Aorta (tissue), 4 donors: ENCODE measurements around the gene RFXANK. TPM values are rescaled to one million over a fixed set of nuclear protein-coding genes. Genes with fewer than 3 reads are reported as not detected.

Experiments used
- polyA plus RNA-seq, 2 donors: library from polyadenylated mRNA; stranded (reverse); fragments of 200-250 nt; gene quantifications; one replicate each; pipeline ENCODE4 v1.2.3, GENCODE V29; 2013
- total RNA-seq, 2 donors: library from RNA; stranded (reverse); fragmentation: NEBNext Ultra II Directional; extraction: Animal tissue kit (Norgen Biotek cat#: 25700); gene quantifications; one replicate each; pipeline ENCODE4 v1.2.1, GENCODE V29; 2021
- donor health status: healthy with polysubstance abuse.
- donor health status: Bipolar disorder and iron deficiency.
- donor health status: DM: no; HTN: no; CAD: no.
- donor health status: DM: yes; HTN: yes; CAD: no.

Gene RFXANK
- total and polyA plus RNA-seq, 4 donors = 33.1 to 199 (median 43.2) TPM

Other genes starting within 250 kb of the RFXANK start
- 10 to 100 TPM; 61.0 to 93.1 TPM for gene SUGP2, start 158.7 kb upstream of the RFXANK start, total RNA-seq
- gene SUGP2, start 158.7 kb upstream of the RFXANK start, polyA plus RNA-seq = 10 to 100 TPM in 1 of 2 donors, 1 to 10 TPM in 1; 7.4 to 61.3 TPM
- gene ARMC6, start 158.7 kb upstream of the RFXANK start, total RNA-seq = 10 to 100 TPM; 11.7 to 13.1 TPM
- gene ARMC6, start 158.7 kb upstream of the RFXANK start, polyA plus RNA-seq = 10 to 100 TPM in 1 of 2 donors, 1 to 10 TPM in 1; 8.8 to 13.2 TPM
- 10 to 100 TPM in 1 of 2 donors, 1 to 10 TPM in 1; 9.4 to 10.3 TPM for gene SLC25A42, start 128.3 kb upstream of the RFXANK start, total RNA-seq
- gene SLC25A42, start 128.3 kb upstream of the RFXANK start, polyA plus RNA-seq = 10 to 100 TPM in 1 of 2 donors, 1 to 10 TPM in 1; 3.8 to 12.5 TPM
- 10 to 100 TPM; 11.6 to 18.1 TPM for gene TMEM161A, start 53.8 kb upstream of the RFXANK start, total RNA-seq
- 10 to 100 TPM in 1 of 2 donors, 1 to 10 TPM in 1; 7.6 to 53.3 TPM for gene TMEM161A, start 53.8 kb upstream of the RFXANK start, polyA plus RNA-seq
- gene MEF2B, start 22.0 kb upstream of the RFXANK start, total RNA-seq = 1 to 10 TPM; 1.6 to 2.4 TPM
- gene MEF2B, start 22.0 kb upstream of the RFXANK start, polyA plus RNA-seq = 1 to 10 TPM in 1 of 2 donors, not detected in 1; 1.8 TPM
- gene BORCS8, start 106 bp upstream of the RFXANK start, total RNA-seq = 10 to 100 TPM; 27.1 to 28.2 TPM
- 10 to 100 TPM; 14.4 to 47.9 TPM for gene BORCS8, start 106 bp upstream of the RFXANK start, polyA plus RNA-seq
- 10 to 100 TPM in 1 of 2 donors, 1 to 10 TPM in 1; 9.8 to 11.9 TPM for gene NR2C2AP, start 11.2 kb downstream of the RFXANK start, total RNA-seq
- gene NR2C2AP, start 11.2 kb downstream of the RFXANK start, polyA plus RNA-seq = 10 to 100 TPM; 12.8 to 21.8 TPM
- gene NCAN, start 19.7 kb downstream of the RFXANK start, total RNA-seq = not detected
- not detected for gene NCAN, start 19.7 kb downstream of the RFXANK start, polyA plus RNA-seq
- gene TM6SF2, start 81.0 kb downstream of the RFXANK start, total RNA-seq = 1 to 10 TPM in 1 of 2 donors, under 1 TPM in 1; 0.23 to 3.1 TPM
- 10 to 100 TPM in 1 of 2 donors, 1 to 10 TPM in 1; 3.0 to 15.0 TPM for gene TM6SF2, start 81.0 kb downstream of the RFXANK start, polyA plus RNA-seq
- gene SUGP1, start 128.3 kb downstream of the RFXANK start, total RNA-seq = 10 to 100 TPM; 29.0 to 44.3 TPM
- 10 to 100 TPM; 22.0 to 58.4 TPM for gene SUGP1, start 128.3 kb downstream of the RFXANK start, polyA plus RNA-seq
- gene MAU2, start 128.6 kb downstream of the RFXANK start, total RNA-seq = 10 to 100 TPM; 54.0 to 82.8 TPM
- 10 to 100 TPM; 11.3 to 36.7 TPM for gene MAU2, start 128.6 kb downstream of the RFXANK start, polyA plus RNA-seq
- 10 to 100 TPM; 78.6 to 86.7 TPM for gene GATAD2A, start 213.4 kb downstream of the RFXANK start, total RNA-seq
- 10 to 100 TPM; 17.9 to 22.7 TPM for gene GATAD2A, start 213.4 kb downstream of the RFXANK start, polyA plus RNA-seq